Measurements from ENCODE around the gene PON3. TPM values are rescaled to one million over a fixed set of nuclear protein-coding genes. Genes with fewer than 3 reads are reported as not detected.

The PON3 gene
- total and polyA plus RNA-seq, 2 experiments from 2014 or later, result 1.4 to 1.6 TPM

Small RNA genes lying within 50 kb of the gene (small RNA-seq; reads per million reads assigned to genes)
- gene AC004022.2 (ENCODE audit: low replicate concordance), result not detected

Other genes with a start within 250 kb of the PON3 start
- 0.69 and 1.5 TPM in 2 replicates for gene PON1, start 71.8 kb downstream of the PON3 start, total RNA-seq (2014; rRNA removed; shearing (Covaris generic))
- 1.2 and 2.1 TPM in 2 replicates for gene PON1, start 71.8 kb downstream of the PON3 start, polyA plus RNA-seq (2016; fragmentation: Nextera tagmentation; extraction: Ambion mirVana)
- 30.8 and 39.4 TPM in 2 replicates for gene PON2, start 38.7 kb upstream of the PON3 start, total RNA-seq (2014; rRNA removed; shearing (Covaris generic))
- gene PON2, start 38.7 kb upstream of the PON3 start, polyA plus RNA-seq (2016; fragmentation: Nextera tagmentation; extraction: Ambion mirVana), result 29.3 and 42.4 TPM in 2 replicates
- gene ASB4, start 89.6 kb upstream of the PON3 start, total RNA-seq (2014; rRNA removed; shearing (Covaris generic)), result not detected in 2 replicates
- gene ASB4, start 89.6 kb upstream of the PON3 start, polyA plus RNA-seq (2016; fragmentation: Nextera tagmentation; extraction: Ambion mirVana), result not detected in 2 replicates
- 0.12 TPM in 1 of 2 replicates, not detected in the other for gene PDK4, start 200.1 kb upstream of the PON3 start, total RNA-seq (2014; rRNA removed; shearing (Covaris generic))
- 0.07 and 0.32 TPM in 2 replicates for gene PDK4, start 200.1 kb upstream of the PON3 start, polyA plus RNA-seq (2016; fragmentation: Nextera tagmentation; extraction: Ambion mirVana)